ENCODE data around the gene DISP3. TPM values are rescaled to one million over a fixed set of nuclear protein-coding genes. Genes with fewer than 3 reads are reported as not detected.
A peak's percentile ranks its signal among the peaks of the same experiment; 100 is the strongest.

DISP3 gene
- total and polyA plus RNA-seq, 3 experiments from 2014 or later = 0.35 to 0.46 (median 0.42) TPM

- Mint-ChIP-seq H3K9me3 (no peaks in the 10 kb centered on the region), H3K27me3 (peaks cover 25 to 48% of the 10 kb centered on the region in 2 donors), H3K4me1 (no peaks in the 10 kb centered on the region), H3K36me3 (no peaks in the 10 kb centered on the region), H3K27ac (peak overlapping the region in 1 of 8 donors; percentile 52), H3K4me3 (no peak overlapping the region)
- Histone ChIP-seq H3K36me3 (ENCODE audit: insufficient read depth, low read length) (no peaks in the 10 kb centered on the region), H3K27ac (ENCODE audit: low read depth, low read length) (no peak overlapping the region), H3K4me1 (ENCODE audit: insufficient read depth, low read length) (no peaks in the 10 kb centered on the region), H3K9me3 (ENCODE audit: low read length) (no peaks in the 10 kb centered on the region), H3K4me3 (ENCODE audit: low read length) (no peak overlapping the region), H3K27me3 (ENCODE audit: insufficient read depth, low read length, poor library complexity, severe bottlenecking) (peaks cover 3% of the 10 kb centered on the region)
- CTCF ChIA-PET = no interaction called here
- no peak for DNase-seq
- POLR2A ChIA-PET = no interaction called here
Observed at GRCh38 chr1:11465307-11465706, 13.6 kb upstream of the DISP3 start.

GRCh38 chr1:11466416-11466815 lies 12.5 kb upstream of the DISP3 start:
- Mint-ChIP-seq H3K27me3 (peaks cover 30 to 43% of the 10 kb centered on the region in 2 donors), H3K4me1 (no peaks in the 10 kb centered on the region), H3K36me3 (no peaks in the 10 kb centered on the region), H3K4me3 (no peak overlapping the region), H3K9me3 (no peaks in the 10 kb centered on the region), H3K27ac (no peak overlapping the region)
- Histone ChIP-seq H3K27me3 (ENCODE audit: insufficient read depth, low read length, poor library complexity, severe bottlenecking) (peaks cover 3% of the 10 kb centered on the region), H3K4me1 (ENCODE audit: insufficient read depth, low read length) (no peaks in the 10 kb centered on the region), H3K27ac (ENCODE audit: low read depth, low read length) (no peak overlapping the region), H3K36me3 (ENCODE audit: insufficient read depth, low read length) (no peaks in the 10 kb centered on the region), H3K4me3 (ENCODE audit: low read length) (no peak overlapping the region), H3K9me3 (ENCODE audit: low read length) (no peaks in the 10 kb centered on the region)
- no peak for DNase-seq
- ChIA-PET CTCF (no interaction called here), POLR2A (no interaction called here)

- Histone ChIP-seq H3K9me3 (ENCODE audit: low read length) (no peaks in the 10 kb centered on the region), H3K4me1 (ENCODE audit: insufficient read depth, low read length) (no peaks in the 10 kb centered on the region), H3K27me3 (ENCODE audit: insufficient read depth, low read length, poor library complexity, severe bottlenecking) (no peaks in the 10 kb centered on the region), H3K36me3 (ENCODE audit: insufficient read depth, low read length) (no peaks in the 10 kb centered on the region), H3K4me3 (ENCODE audit: low read length) (no peak overlapping the region), H3K27ac (ENCODE audit: low read depth, low read length) (no peak overlapping the region)
- CTCF ChIA-PET = no interaction called here
- POLR2A ChIA-PET = no interaction called here
- H3K27ac Mint-ChIP-seq = no peak overlapping the region
- peaks cover 28 to 41% of the 10 kb centered on the region in 2 donors for H3K27me3 Mint-ChIP-seq
- no peak for DNase-seq
- no peaks in the 10 kb centered on the region for H3K4me1 Mint-ChIP-seq
- no peaks in the 10 kb centered on the region for H3K36me3 Mint-ChIP-seq
- no peak overlapping the region for H3K4me3 Mint-ChIP-seq
- H3K9me3 Mint-ChIP-seq = no peaks in the 10 kb centered on the region
Observed at GRCh38 chr1:11468878-11469277, 10.1 kb upstream of the DISP3 start.

- H3K27me3 ChIP-seq (ENCODE audit: insufficient read depth, low read length, poor library complexity, severe bottlenecking) = no peaks in the 10 kb centered on the region
- no peak overlapping the region for H3K4me3 Mint-ChIP-seq
- H3K4me1 Mint-ChIP-seq = no peaks in the 10 kb centered on the region
- H3K9me3 Mint-ChIP-seq = no peaks in the 10 kb centered on the region
- H3K4me1 ChIP-seq (ENCODE audit: insufficient read depth, low read length) = no peaks in the 10 kb centered on the region
- H3K27ac Mint-ChIP-seq = no peak overlapping the region
- no peak overlapping the region for H3K4me3 ChIP-seq (ENCODE audit: low read length)
- no peaks in the 10 kb centered on the region for H3K36me3 ChIP-seq (ENCODE audit: insufficient read depth, low read length)
- no peaks in the 10 kb centered on the region for H3K9me3 ChIP-seq (ENCODE audit: low read length)
- DNase-seq = no peak
- H3K27ac ChIP-seq (ENCODE audit: low read depth, low read length) = no peak overlapping the region
- no peaks in the 10 kb centered on the region for H3K36me3 Mint-ChIP-seq
- ChIA-PET POLR2A (no interaction called here), CTCF (no interaction called here)
- peaks cover 17 to 53% of the 10 kb centered on the region in 2 donors for H3K27me3 Mint-ChIP-seq
Observed at GRCh38 chr1:11470912-11471311, 8.0 kb upstream of the DISP3 start.

- no peak for DNase-seq
- Histone ChIP-seq H3K36me3 (ENCODE audit: insufficient read depth, low read length) (no peaks in the 10 kb centered on the region), H3K9me3 (ENCODE audit: low read length) (no peaks in the 10 kb centered on the region), H3K27me3 (ENCODE audit: insufficient read depth, low read length, poor library complexity, severe bottlenecking) (no peaks in the 10 kb centered on the region), H3K4me3 (ENCODE audit: low read length) (no peak overlapping the region), H3K4me1 (ENCODE audit: insufficient read depth, low read length) (no peaks in the 10 kb centered on the region), H3K27ac (ENCODE audit: low read depth, low read length) (no peak overlapping the region)
- H3K27ac Mint-ChIP-seq = no peak overlapping the region
- peaks cover 23 to 54% of the 10 kb centered on the region in 2 donors for H3K27me3 Mint-ChIP-seq
- ChIA-PET CTCF (no interaction called here), POLR2A (no interaction called here)
- H3K4me3 Mint-ChIP-seq = no peak overlapping the region
- H3K4me1 Mint-ChIP-seq = no peaks in the 10 kb centered on the region
- no peaks in the 10 kb centered on the region for H3K9me3 Mint-ChIP-seq
- H3K36me3 Mint-ChIP-seq = no peaks in the 10 kb centered on the region
Observed at GRCh38 chr1:11471473-11471872, 7.5 kb upstream of the DISP3 start.

GRCh38 chr1:11472284-11472683 lies 6.7 kb upstream of the DISP3 start:
- H3K4me1 Mint-ChIP-seq = no peaks in the 10 kb centered on the region
- no peaks in the 10 kb centered on the region for H3K36me3 ChIP-seq (ENCODE audit: insufficient read depth, low read length)
- ChIA-PET POLR2A (no interaction called here), CTCF (no interaction called here)
- H3K4me3 ChIP-seq (ENCODE audit: low read length) = no peak overlapping the region
- H3K36me3 Mint-ChIP-seq = no peaks in the 10 kb centered on the region
- H3K4me1 ChIP-seq (ENCODE audit: insufficient read depth, low read length) = no peaks in the 10 kb centered on the region
- H3K27me3 Mint-ChIP-seq = peaks cover 23 to 57% of the 10 kb centered on the region in 2 donors
- no peak overlapping the region for H3K27ac ChIP-seq (ENCODE audit: low read depth, low read length)
- H3K27ac Mint-ChIP-seq = no peak overlapping the region
- no peaks in the 10 kb centered on the region for H3K9me3 ChIP-seq (ENCODE audit: low read length)
- H3K27me3 ChIP-seq (ENCODE audit: insufficient read depth, low read length, poor library complexity, severe bottlenecking) = no peaks in the 10 kb centered on the region
- H3K4me3 Mint-ChIP-seq = no peak overlapping the region
- H3K9me3 Mint-ChIP-seq = no peaks in the 10 kb centered on the region
- DNase-seq = no peak

- Histone ChIP-seq H3K4me1 (ENCODE audit: insufficient read depth, low read length) (no peaks in the 10 kb centered on the region), H3K27ac (ENCODE audit: low read depth, low read length) (no peak overlapping the region), H3K27me3 (ENCODE audit: insufficient read depth, low read length, poor library complexity, severe bottlenecking) (no peaks in the 10 kb centered on the region), H3K9me3 (ENCODE audit: low read length) (no peaks in the 10 kb centered on the region), H3K4me3 (ENCODE audit: low read length) (no peak overlapping the region), H3K36me3 (ENCODE audit: insufficient read depth, low read length) (no peaks in the 10 kb centered on the region)
- Mint-ChIP-seq H3K36me3 (no peaks in the 10 kb centered on the region), H3K4me1 (peaks cover 0 to 2% (median 1%) of the 10 kb centered on the region in 3 donors), H3K4me3 (no peak overlapping the region), H3K9me3 (peaks cover 0 to 2% (median 0%) of the 10 kb centered on the region in 5 donors), H3K27ac (no peak overlapping the region), H3K27me3 (peaks cover 28 to 61% of the 10 kb centered on the region in 2 donors)
- POLR2A ChIA-PET = no interaction called here
- no peak for DNase-seq
- CTCF ChIA-PET = no interaction called here
Observed at GRCh38 chr1:11472741-11473140, 6.2 kb upstream of the DISP3 start.

GRCh38 chr1:11473491-11474034 lies 5.4 kb upstream of the DISP3 start:
- Mint-ChIP-seq H3K36me3 (no peaks in the 10 kb centered on the region), H3K4me3 (no peak overlapping the region), H3K27ac (no peak overlapping the region), H3K9me3 (peaks cover 0 to 2% (median 0%) of the 10 kb centered on the region in 5 donors), H3K27me3 (peaks cover 28 to 63% of the 10 kb centered on the region in 2 donors), H3K4me1 (peaks cover 0 to 4% (median 2%) of the 10 kb centered on the region in 3 donors)
- no peaks in the 10 kb centered on the region for H3K4me1 ChIP-seq (ENCODE audit: insufficient read depth, low read length)
- H3K36me3 ChIP-seq (ENCODE audit: insufficient read depth, low read length) = no peaks in the 10 kb centered on the region
- H3K27ac ChIP-seq (ENCODE audit: low read depth, low read length) = no peak overlapping the region
- H3K9me3 ChIP-seq (ENCODE audit: low read length) = no peaks in the 10 kb centered on the region
- H3K4me3 ChIP-seq (ENCODE audit: low read length) = no peak overlapping the region
- ChIA-PET POLR2A (no interaction called here), CTCF (no interaction called here)
- H3K27me3 ChIP-seq (ENCODE audit: insufficient read depth, low read length, poor library complexity, severe bottlenecking) = no peaks in the 10 kb centered on the region
- DNase-seq = no peak

- Histone ChIP-seq H3K9me3 (ENCODE audit: low read length) (no peaks in the 10 kb centered on the region), H3K4me1 (ENCODE audit: insufficient read depth, low read length) (peaks cover 4% of the 10 kb centered on the region), H3K4me3 (ENCODE audit: low read length) (no peak overlapping the region), H3K27ac (ENCODE audit: low read depth, low read length) (no peak overlapping the region), H3K27me3 (ENCODE audit: insufficient read depth, low read length, poor library complexity, severe bottlenecking) (no peaks in the 10 kb centered on the region), H3K36me3 (ENCODE audit: insufficient read depth, low read length) (no peaks in the 10 kb centered on the region)
- peaks cover 0 to 2% (median 0%) of the 10 kb centered on the region in 5 donors for H3K9me3 Mint-ChIP-seq
- POLR2A ChIA-PET = no interaction called here
- H3K4me1 Mint-ChIP-seq = peaks cover 2 to 4% (median 3%) of the 10 kb centered on the region in 3 donors
- CTCF ChIA-PET = no interaction called here
- no peaks in the 10 kb centered on the region for H3K36me3 Mint-ChIP-seq
- H3K27me3 Mint-ChIP-seq = peaks cover 27 to 54% of the 10 kb centered on the region in 2 donors
- no peak overlapping the region for H3K27ac Mint-ChIP-seq
- H3K4me3 Mint-ChIP-seq = no peak overlapping the region
- DNase-seq = no peak
Observed at GRCh38 chr1:11474826-11475225, 4.1 kb upstream of the DISP3 start.
